Measurements from ENCODE around the gene PAN3.

DNA sequence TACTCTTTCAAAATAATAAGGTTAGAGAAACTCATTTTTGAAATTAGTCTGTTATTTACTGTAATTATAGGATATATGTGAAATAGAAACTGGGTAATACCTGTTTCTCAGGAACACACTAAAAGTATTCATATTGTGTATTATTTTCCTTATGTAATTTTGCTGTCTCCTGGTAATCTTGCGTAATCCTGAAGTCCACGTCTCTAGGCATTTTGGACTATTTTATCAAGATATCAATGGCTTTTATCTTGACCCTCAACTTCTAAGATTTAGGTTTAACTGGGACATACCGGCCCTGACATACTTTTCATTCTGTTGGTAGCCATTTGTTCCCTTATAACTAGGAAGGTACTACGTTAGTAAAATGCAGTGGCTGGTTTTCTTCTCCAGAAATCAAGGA lies 80.3 kb downstream of the PAN3 start:
- TF ChIP-seq, protein P1, sequence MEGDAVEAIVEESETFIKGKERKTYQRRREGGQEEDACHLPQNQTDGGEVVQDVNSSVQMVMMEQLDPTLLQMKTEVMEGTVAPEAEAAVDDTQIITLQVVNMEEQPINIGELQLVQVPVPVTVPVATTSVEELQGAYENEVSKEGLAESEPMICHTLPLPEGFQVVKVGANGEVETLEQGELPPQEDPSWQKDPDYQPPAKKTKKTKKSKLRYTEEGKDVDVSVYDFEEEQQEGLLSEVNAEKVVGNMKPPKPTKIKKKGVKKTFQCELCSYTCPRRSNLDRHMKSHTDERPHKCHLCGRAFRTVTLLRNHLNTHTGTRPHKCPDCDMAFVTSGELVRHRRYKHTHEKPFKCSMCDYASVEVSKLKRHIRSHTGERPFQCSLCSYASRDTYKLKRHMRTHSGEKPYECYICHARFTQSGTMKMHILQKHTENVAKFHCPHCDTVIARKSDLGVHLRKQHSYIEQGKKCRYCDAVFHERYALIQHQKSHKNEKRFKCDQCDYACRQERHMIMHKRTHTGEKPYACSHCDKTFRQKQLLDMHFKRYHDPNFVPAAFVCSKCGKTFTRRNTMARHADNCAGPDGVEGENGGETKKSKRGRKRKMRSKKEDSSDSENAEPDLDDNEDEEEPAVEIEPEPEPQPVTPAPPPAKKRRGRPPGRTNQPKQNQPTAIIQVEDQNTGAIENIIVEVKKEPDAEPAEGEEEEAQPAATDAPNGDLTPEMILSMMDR (IDR thresholded peaks at IDR 0.05; ENCODE audit: low read depth, low read length) = no peak
- TF ChIP-seq POLR2A (IDR thresholded peaks at IDR 0.05; ENCODE audit: extremely low read depth, insufficient read length) = no peak
